Measurements from ENCODE around the gene KCNJ9. TPM values are rescaled to one million over a fixed set of nuclear protein-coding genes. Genes with fewer than 3 reads are reported as not detected.

The KCNJ9 gene
- total RNA-seq, 1 donor from 2014 or later, result not detected

DNA sequence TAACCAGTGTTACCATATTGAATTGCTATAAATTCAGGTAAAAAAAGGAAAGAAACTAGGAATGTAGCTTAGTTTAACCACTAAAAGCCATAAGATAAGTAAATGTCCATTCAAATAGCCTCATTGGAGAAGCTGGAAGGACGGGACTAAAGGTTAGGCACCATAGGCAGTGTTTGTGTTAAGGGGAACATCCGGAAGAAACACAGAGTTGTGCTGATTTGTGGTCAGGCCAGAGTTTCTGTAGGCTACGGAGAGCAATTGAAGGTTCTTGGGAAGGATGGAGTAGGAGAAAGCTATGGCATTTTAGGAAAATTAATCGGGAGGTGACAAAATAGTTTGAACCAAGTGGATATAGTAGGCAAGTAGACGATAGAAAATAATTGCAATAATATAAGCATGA is 10.0 kb upstream of the KCNJ9 start:
- Histone ChIP-seq H3K9ac (ENCODE audit: low read length) (no peak overlapping the region), H3K4me2 (ENCODE audit: low read length) (no peak overlapping the region), H3K9me3 (ENCODE audit: insufficient read depth, low read depth, low read length) (no peaks in the 10 kb centered on the region), H3K4me1 (ENCODE audit: insufficient read depth, low read length) (peaks cover 3% of the 10 kb centered on the region), H4K20me1 (ENCODE audit: insufficient read depth, low read length) (no peaks in the 10 kb centered on the region), H3K27me3 (ENCODE audit: insufficient read depth, low read length) (peaks cover 45% of the 10 kb centered on the region), H2AFZ (ENCODE audit: low read depth, low read length) (no peak overlapping the region), H3K36me3 (ENCODE audit: insufficient read depth, low read length) (no peaks in the 10 kb centered on the region), H3K27ac (ENCODE audit: low read depth, low read length) (no peak overlapping the region), H3K4me3 (ENCODE audit: insufficient read depth, low read depth, low read length) (no peak overlapping the region), H3K79me2 (ENCODE audit: insufficient read depth, low read length) (no peaks in the 10 kb centered on the region)
- Mint-ChIP-seq H3K4me3 (ENCODE audit: unreplicated experiment) (no peak overlapping the region), H3K4me1 (ENCODE audit: low read depth, unreplicated experiment) (peaks cover 11% of the 10 kb centered on the region), H3K36me3 (ENCODE audit: low read depth, unreplicated experiment) (peaks cover 2% of the 10 kb centered on the region), H3K27me3 (ENCODE audit: low read depth, unreplicated experiment) (peaks cover 52% of the 10 kb centered on the region), H3K27ac (ENCODE audit: unreplicated experiment) (no peak overlapping the region), H3K9me3 (ENCODE audit: unreplicated experiment) (no peaks in the 10 kb centered on the region)
- no peak for TF ChIP-seq EZH2 (IDR thresholded peaks at IDR 0.05; ENCODE audit: insufficient read depth, low read length)
- TF ChIP-seq, protein P1, sequence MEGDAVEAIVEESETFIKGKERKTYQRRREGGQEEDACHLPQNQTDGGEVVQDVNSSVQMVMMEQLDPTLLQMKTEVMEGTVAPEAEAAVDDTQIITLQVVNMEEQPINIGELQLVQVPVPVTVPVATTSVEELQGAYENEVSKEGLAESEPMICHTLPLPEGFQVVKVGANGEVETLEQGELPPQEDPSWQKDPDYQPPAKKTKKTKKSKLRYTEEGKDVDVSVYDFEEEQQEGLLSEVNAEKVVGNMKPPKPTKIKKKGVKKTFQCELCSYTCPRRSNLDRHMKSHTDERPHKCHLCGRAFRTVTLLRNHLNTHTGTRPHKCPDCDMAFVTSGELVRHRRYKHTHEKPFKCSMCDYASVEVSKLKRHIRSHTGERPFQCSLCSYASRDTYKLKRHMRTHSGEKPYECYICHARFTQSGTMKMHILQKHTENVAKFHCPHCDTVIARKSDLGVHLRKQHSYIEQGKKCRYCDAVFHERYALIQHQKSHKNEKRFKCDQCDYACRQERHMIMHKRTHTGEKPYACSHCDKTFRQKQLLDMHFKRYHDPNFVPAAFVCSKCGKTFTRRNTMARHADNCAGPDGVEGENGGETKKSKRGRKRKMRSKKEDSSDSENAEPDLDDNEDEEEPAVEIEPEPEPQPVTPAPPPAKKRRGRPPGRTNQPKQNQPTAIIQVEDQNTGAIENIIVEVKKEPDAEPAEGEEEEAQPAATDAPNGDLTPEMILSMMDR (IDR thresholded peaks at IDR 0.05; ENCODE audit: insufficient read depth, low read depth, low read length), result no peak
- DNase-seq (ENCODE audit: low read depth) (no peak), FAIRE-seq (no peak)

DNA sequence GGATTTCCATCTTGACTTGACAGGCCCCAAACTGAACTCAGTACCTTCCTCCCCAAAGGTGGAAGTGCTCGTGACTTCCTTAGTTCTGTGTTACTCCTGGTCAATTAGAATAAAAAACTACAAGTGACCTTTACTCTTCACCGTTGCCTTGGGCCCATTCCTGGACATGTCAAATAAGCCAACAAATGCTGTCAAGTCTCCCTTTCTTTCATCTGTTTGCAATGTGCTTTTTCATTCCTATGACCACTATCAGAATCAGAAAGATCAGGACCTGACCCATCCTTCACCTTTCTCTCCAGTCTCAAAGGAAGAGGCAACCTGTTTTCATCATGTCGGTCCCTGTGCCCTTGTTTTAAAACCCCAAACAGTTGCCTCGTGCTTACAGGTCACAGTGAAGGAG is 6.5 kb upstream of the KCNJ9 start:
- H2AFZ ChIP-seq (ENCODE audit: low read depth, low read length), result no peak overlapping the region
- H3K27me3 Mint-ChIP-seq (ENCODE audit: low read depth, unreplicated experiment), result peaks cover 50% of the 10 kb centered on the region
- H3K4me3 ChIP-seq (ENCODE audit: insufficient read depth, low read depth, low read length), result no peak overlapping the region
- no peak overlapping the region for H3K9ac ChIP-seq (ENCODE audit: low read length)
- H4K20me1 ChIP-seq (ENCODE audit: insufficient read depth, low read length), result no peaks in the 10 kb centered on the region
- peaks cover 6% of the 10 kb centered on the region for H3K4me1 Mint-ChIP-seq (ENCODE audit: low read depth, unreplicated experiment)
- no peaks in the 10 kb centered on the region for H3K36me3 ChIP-seq (ENCODE audit: insufficient read depth, low read length)
- H3K9me3 Mint-ChIP-seq (ENCODE audit: unreplicated experiment), result no peaks in the 10 kb centered on the region
- H3K27ac Mint-ChIP-seq (ENCODE audit: unreplicated experiment), result no peak overlapping the region
- H3K36me3 Mint-ChIP-seq (ENCODE audit: low read depth, unreplicated experiment), result peaks cover 2% of the 10 kb centered on the region
- no peak overlapping the region for H3K27ac ChIP-seq (ENCODE audit: low read depth, low read length)
- TF ChIP-seq, protein P1 (IDR thresholded peaks at IDR 0.05; ENCODE audit: insufficient read depth, low read depth, low read length), result no peak
- no peak for TF ChIP-seq EZH2 (IDR thresholded peaks at IDR 0.05; ENCODE audit: insufficient read depth, low read length)
- FAIRE-seq (no peak), DNase-seq (ENCODE audit: low read depth) (no peak)
- no peak overlapping the region for H3K4me2 ChIP-seq (ENCODE audit: low read length)
- H3K4me3 Mint-ChIP-seq (ENCODE audit: unreplicated experiment), result no peak overlapping the region
- peaks cover 3% of the 10 kb centered on the region for H3K4me1 ChIP-seq (ENCODE audit: insufficient read depth, low read length)
- no peaks in the 10 kb centered on the region for H3K9me3 ChIP-seq (ENCODE audit: insufficient read depth, low read depth, low read length)
- H3K27me3 ChIP-seq (ENCODE audit: insufficient read depth, low read length), result peaks cover 31% of the 10 kb centered on the region
- H3K79me2 ChIP-seq (ENCODE audit: insufficient read depth, low read length), result no peaks in the 10 kb centered on the region

DNA sequence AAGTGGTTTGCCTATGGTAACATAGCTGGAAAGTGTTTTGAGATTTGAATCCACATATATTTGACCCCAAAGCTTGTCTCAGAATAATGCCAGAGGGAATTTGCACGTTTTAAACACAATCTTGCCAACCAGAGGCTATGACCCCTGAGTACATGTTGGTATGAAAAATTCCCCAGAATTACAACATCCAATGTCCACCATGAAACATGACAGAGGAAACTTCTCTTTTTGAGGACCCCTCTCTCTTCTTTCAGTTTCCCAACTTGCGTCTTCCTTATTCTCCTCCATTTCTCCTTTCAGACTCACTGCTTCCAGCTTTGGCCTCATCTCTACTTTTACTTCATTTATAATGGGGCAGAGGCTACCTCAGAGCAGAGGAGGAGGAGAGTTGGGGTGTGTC is 5.5 kb upstream of the KCNJ9 start:
- Histone ChIP-seq H3K4me1 (ENCODE audit: insufficient read depth, low read length) (peaks cover 4% of the 10 kb centered on the region), H3K27me3 (ENCODE audit: insufficient read depth, low read length) (peaks cover 39% of the 10 kb centered on the region), H2AFZ (ENCODE audit: low read depth, low read length) (no peak overlapping the region), H3K9ac (ENCODE audit: low read length) (no peak overlapping the region), H3K79me2 (ENCODE audit: insufficient read depth, low read length) (no peaks in the 10 kb centered on the region), H3K36me3 (ENCODE audit: insufficient read depth, low read length) (no peaks in the 10 kb centered on the region), H3K4me3 (ENCODE audit: insufficient read depth, low read depth, low read length) (no peak overlapping the region), H3K27ac (ENCODE audit: low read depth, low read length) (no peak overlapping the region), H4K20me1 (ENCODE audit: insufficient read depth, low read length) (no peaks in the 10 kb centered on the region), H3K9me3 (ENCODE audit: insufficient read depth, low read depth, low read length) (no peaks in the 10 kb centered on the region), H3K4me2 (ENCODE audit: low read length) (no peak overlapping the region)
- no peaks in the 10 kb centered on the region for H3K36me3 Mint-ChIP-seq (ENCODE audit: low read depth, unreplicated experiment)
- FAIRE-seq (no peak), DNase-seq (ENCODE audit: low read depth) (no peak)
- peaks cover 53% of the 10 kb centered on the region for H3K27me3 Mint-ChIP-seq (ENCODE audit: low read depth, unreplicated experiment)
- no peak overlapping the region for H3K4me3 Mint-ChIP-seq (ENCODE audit: unreplicated experiment)
- no peaks in the 10 kb centered on the region for H3K9me3 Mint-ChIP-seq (ENCODE audit: unreplicated experiment)
- no peak for TF ChIP-seq EZH2 (IDR thresholded peaks at IDR 0.05; ENCODE audit: insufficient read depth, low read length)
- TF ChIP-seq, protein P1 (IDR thresholded peaks at IDR 0.05; ENCODE audit: insufficient read depth, low read depth, low read length), result no peak
- peaks cover 4% of the 10 kb centered on the region for H3K4me1 Mint-ChIP-seq (ENCODE audit: low read depth, unreplicated experiment)
- H3K27ac Mint-ChIP-seq (ENCODE audit: unreplicated experiment), result no peak overlapping the region

All from astrocyte (in vitro differentiated cells and primary cell).